GM18526 (cell line): Measurements from ENCODE around the gene USH2A.

ENCODE experiments used
- POLR2A ChIP-seq: IDR thresholded peaks from 3 replicates; pipeline ENCODE4 v1.6.1; 2011; ENCODE audit not compliant: insufficient read length; ENCODE audit errors: extremely low read depth

The USH2A gene

GRCh38 chr1:215651867-215652266 lies 771.4 kb downstream of the USH2A start:
- no peak for TF ChIP-seq POLR2A

- no peak for TF ChIP-seq POLR2A
Measured at GRCh38 chr1:215650446-215651149, 772.6 kb downstream of the USH2A start.

- TF ChIP-seq POLR2A, result no peak
Measured at GRCh38 chr1:215648957-215649356, 774.3 kb downstream of the USH2A start.

- no peak for TF ChIP-seq POLR2A
Measured at GRCh38 chr1:215647738-215648137, 775.5 kb downstream of the USH2A start.

- TF ChIP-seq POLR2A, result no peak
Measured at GRCh38 chr1:215645861-215646260, 777.4 kb downstream of the USH2A start.

- no peak for TF ChIP-seq POLR2A
Measured at GRCh38 chr1:215645182-215645581, 778.1 kb downstream of the USH2A start.

GRCh38 chr1:215643592-215644321 lies 779.5 kb downstream of the USH2A start:
- TF ChIP-seq POLR2A, result no peak

GRCh38 chr1:215640429-215641148 lies 782.7 kb downstream of the USH2A start:
- no peak for TF ChIP-seq POLR2A

- TF ChIP-seq POLR2A, result no peak
Measured at GRCh38 chr1:215637041-215637573, 786.1 kb downstream of the USH2A start.

- TF ChIP-seq POLR2A, result no peak
Measured at GRCh38 chr1:215636258-215636965, 786.8 kb downstream of the USH2A start.

GRCh38 chr1:215635827-215636226 lies 787.4 kb downstream of the USH2A start:
- no peak for TF ChIP-seq POLR2A

GRCh38 chr1:215631489-215631888 lies 791.8 kb downstream of the USH2A start:
- no peak for TF ChIP-seq POLR2A

GRCh38 chr1:215631040-215631439 lies 792.2 kb downstream of the USH2A start:
- no peak for TF ChIP-seq POLR2A

- TF ChIP-seq POLR2A, result no peak
Measured at GRCh38 chr1:215625949-215626348, 797.3 kb downstream of the USH2A start.

- no peak for TF ChIP-seq POLR2A
Measured at GRCh38 chr1:215623162-215623561, 800.1 kb downstream of the USH2A start.
